ENCODE data around the gene EEA1.

Gene EEA1

GRCh38 chr12:92928962-92929915 is at the start of gene EEA1 (continued):
- TF ChIP-seq PRDM2 (tag by site-specific recombination; IDR thresholded peaks at IDR 0.05; ENCODE audit: borderline replicate concordance) (no peak), HOXC10 (CRISPR knock-in tag; IDR thresholded peaks at IDR 0.05) (no peak), ZNF747 (tag by site-specific recombination; IDR thresholded peaks at IDR 0.05) (no peak), RBAK (tag by site-specific recombination; IDR thresholded peaks at IDR 0.05) (no peak), ZNF514 (tag by site-specific recombination; IDR thresholded peaks at IDR 0.05) (no peak), ZNF362 (tag by site-specific recombination; IDR thresholded peaks at IDR 0.05) (no peak), ZNF121 (tag by site-specific recombination; IDR thresholded peaks at IDR 0.05) (no peak), ZNF302 (tag by site-specific recombination; IDR thresholded peaks at IDR 0.05; ENCODE audit: low read depth) (no peak), ZNF280C (tag by site-specific recombination; IDR thresholded peaks at IDR 0.05) (no peak), ZBTB10 (tag by site-specific recombination; IDR thresholded peaks at IDR 0.05) (peak; percentile 61; the same call in 1 of the 2 replicates), KLF10 (tag by site-specific recombination; IDR thresholded peaks at IDR 0.05) (peak; percentile 99), ZNF76 (tag by site-specific recombination; IDR thresholded peaks at IDR 0.05; ENCODE audit: borderline replicate concordance, low read depth) (peak; percentile 51; the same call in 1 of the 2 replicates), KLF17 (tag by site-specific recombination; IDR thresholded peaks at IDR 0.05) (peak; percentile 76), ZNF132 (tag by site-specific recombination; IDR thresholded peaks at IDR 0.05; ENCODE audit: borderline replicate concordance) (no peak), OVOL3 (tag by site-specific recombination; IDR thresholded peaks at IDR 0.05) (no peak), FEZF1 (tag by site-specific recombination; IDR thresholded peaks at IDR 0.05) (peak; percentile 40), ZNF214 (tag by site-specific recombination; IDR thresholded peaks at IDR 0.05; ENCODE audit: borderline replicate concordance) (no peak), ZNF274 (IDR thresholded peaks at IDR 0.05; ENCODE audit: low read length) (no peak), ZNF274 (tag by site-specific recombination; IDR thresholded peaks at IDR 0.05; ENCODE audit: borderline replicate concordance) (no peak), ZNF311 (tag by site-specific recombination; IDR thresholded peaks at IDR 0.05; ENCODE audit: borderline replicate concordance) (no peak), YY2 (tag by site-specific recombination; IDR thresholded peaks at IDR 0.05) (no peak)

Measured in HEK293 (cell line).